Measurements from ENCODE around the gene FGF9. TPM values are rescaled to one million over a fixed set of nuclear protein-coding genes. Genes with fewer than 3 reads are reported as not detected.

The FGF9 gene
- total and polyA plus RNA-seq, 4 donors, result 0.05 to 1.7 (median 1.3) TPM

GRCh38 chr13:21733475-21734263 lies 62.8 kb downstream of the FGF9 start:
- Histone ChIP-seq H3K27me3 (ENCODE audit: control insufficient read depth in 3 of 3, insufficient read depth in 3 of 3, low read length in 2 of 3) (no peaks in the 10 kb centered on the region), H3K9ac (ENCODE audit: insufficient read depth in 1 of 2, low read length in 2 of 2) (no peak overlapping the region), H3K4me3 (no peak overlapping the region), H3K4me1 (ENCODE audit: control insufficient read depth in 5 of 5, insufficient read depth in 5 of 5, low read length in 5 of 5) (peaks cover 0 to 11% (median 0%) of the 10 kb centered on the region in 5 donors), H3K27ac (ENCODE audit: low read depth in 1 of 2, low read length in 1 of 2) (no peak overlapping the region), H3K36me3 (ENCODE audit: control insufficient read depth in 4 of 4, insufficient read depth in 4 of 4, low read length in 4 of 4) (no peaks in the 10 kb centered on the region), H3K9me3 (ENCODE audit: control insufficient read depth in 4 of 4, insufficient read depth in 3 of 4, low read length in 3 of 4) (peaks cover 0 to 5% (median 2%) of the 10 kb centered on the region in 4 donors)
- ATAC-seq (ENCODE audit: insufficient read depth, low FRiP score) (no peak), DNase-seq (no peak)
- 71 to 80% methylated on average over 9 of the region's 9 CpGs for WGBS, 2 donors
- TF ChIP-seq CTCF (IDR thresholded peaks at IDR 0.05; ENCODE audit: control extremely low read depth, extremely low read depth), result no peak

GRCh38 chr13:21734961-21735360 lies 64.1 kb downstream of the FGF9 start:
- Histone ChIP-seq H3K4me3 (no peak overlapping the region), H3K9ac (ENCODE audit: insufficient read depth in 1 of 2, low read length in 2 of 2) (no peak overlapping the region), H3K9me3 (ENCODE audit: control insufficient read depth in 4 of 4, insufficient read depth in 3 of 4, low read length in 3 of 4) (peaks cover 0 to 5% (median 2%) of the 10 kb centered on the region in 4 donors), H3K27ac (ENCODE audit: low read depth in 1 of 2, low read length in 1 of 2) (no peak overlapping the region), H3K27me3 (ENCODE audit: control insufficient read depth in 3 of 3, insufficient read depth in 3 of 3, low read length in 2 of 3) (no peaks in the 10 kb centered on the region), H3K36me3 (ENCODE audit: control insufficient read depth in 4 of 4, insufficient read depth in 4 of 4, low read length in 4 of 4) (no peaks in the 10 kb centered on the region), H3K4me1 (ENCODE audit: control insufficient read depth in 5 of 5, insufficient read depth in 5 of 5, low read length in 5 of 5) (peaks cover 0 to 11% (median 0%) of the 10 kb centered on the region in 5 donors)
- WGBS, 2 donors, result 92 to 96% methylated on average over 7 of the region's 7 CpGs
- DNase-seq (no peak), ATAC-seq (ENCODE audit: insufficient read depth, low FRiP score) (no peak)
- no peak for TF ChIP-seq CTCF (IDR thresholded peaks at IDR 0.05; ENCODE audit: control extremely low read depth, extremely low read depth)

- no peak overlapping the region for H3K9ac ChIP-seq (ENCODE audit: insufficient read depth in 1 of 2, low read length in 2 of 2)
- no peaks in the 10 kb centered on the region for H3K27me3 ChIP-seq (ENCODE audit: control insufficient read depth in 3 of 3, insufficient read depth in 3 of 3, low read length in 2 of 3)
- no peaks in the 10 kb centered on the region for H3K36me3 ChIP-seq (ENCODE audit: control insufficient read depth in 4 of 4, insufficient read depth in 4 of 4, low read length in 4 of 4)
- peak; percentile 63 to 76 (median 70) for DNase-seq
- 22 to 23% methylated on average over 14 of the region's 14 CpGs for WGBS, 2 donors
- no peak for TF ChIP-seq CTCF (IDR thresholded peaks at IDR 0.05; ENCODE audit: control extremely low read depth, extremely low read depth)
- peaks cover 0 to 11% (median 0%) of the 10 kb centered on the region in 5 donors for H3K4me1 ChIP-seq (ENCODE audit: control insufficient read depth in 5 of 5, insufficient read depth in 5 of 5, low read length in 5 of 5)
- H3K4me3 ChIP-seq, result no peak overlapping the region
- peaks cover 0 to 5% (median 2%) of the 10 kb centered on the region in 4 donors for H3K9me3 ChIP-seq (ENCODE audit: control insufficient read depth in 4 of 4, insufficient read depth in 3 of 4, low read length in 3 of 4)
- no peak overlapping the region for H3K27ac ChIP-seq (ENCODE audit: low read depth in 1 of 2, low read length in 1 of 2)
- ATAC-seq (ENCODE audit: insufficient read depth, low FRiP score), result no peak
Observed at GRCh38 chr13:21735701-21736401, 65.0 kb downstream of the FGF9 start.
